LNCaP clone FGC (cell line): ENCODE results near the gene MAN1A1.
A peak's percentile ranks its signal among the peaks of the same experiment; 100 is the strongest.

Source experiments
- DNase-seq: peaks from one replicate; pipeline ENCODE4 v3.0.0-alpha.2; 2011; ENCODE audit warnings: low read depth
- H3K4me3 ChIP-seq: 2 replicates; pipeline ENCODE4 v1.5.1; 2011; ENCODE audit warnings: mild to moderate bottlenecking, low read depth, low read length, control low read depth
- TF ChIP-seq, protein P1 (sequence below): IDR thresholded peaks from 2 replicates; pipeline ENCODE4 v1.5.1; 2012; ENCODE audit warnings: mild to moderate bottlenecking; ENCODE audit not compliant: control insufficient read depth, insufficient read depth; ENCODE audit errors: extremely low read depth

The MAN1A1 gene

GRCh38 chr6:119215885-119216590, 133.5 kb downstream of the MAN1A1 start:
- TF ChIP-seq, protein P1, sequence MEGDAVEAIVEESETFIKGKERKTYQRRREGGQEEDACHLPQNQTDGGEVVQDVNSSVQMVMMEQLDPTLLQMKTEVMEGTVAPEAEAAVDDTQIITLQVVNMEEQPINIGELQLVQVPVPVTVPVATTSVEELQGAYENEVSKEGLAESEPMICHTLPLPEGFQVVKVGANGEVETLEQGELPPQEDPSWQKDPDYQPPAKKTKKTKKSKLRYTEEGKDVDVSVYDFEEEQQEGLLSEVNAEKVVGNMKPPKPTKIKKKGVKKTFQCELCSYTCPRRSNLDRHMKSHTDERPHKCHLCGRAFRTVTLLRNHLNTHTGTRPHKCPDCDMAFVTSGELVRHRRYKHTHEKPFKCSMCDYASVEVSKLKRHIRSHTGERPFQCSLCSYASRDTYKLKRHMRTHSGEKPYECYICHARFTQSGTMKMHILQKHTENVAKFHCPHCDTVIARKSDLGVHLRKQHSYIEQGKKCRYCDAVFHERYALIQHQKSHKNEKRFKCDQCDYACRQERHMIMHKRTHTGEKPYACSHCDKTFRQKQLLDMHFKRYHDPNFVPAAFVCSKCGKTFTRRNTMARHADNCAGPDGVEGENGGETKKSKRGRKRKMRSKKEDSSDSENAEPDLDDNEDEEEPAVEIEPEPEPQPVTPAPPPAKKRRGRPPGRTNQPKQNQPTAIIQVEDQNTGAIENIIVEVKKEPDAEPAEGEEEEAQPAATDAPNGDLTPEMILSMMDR = no peak
- no peak overlapping the region for H3K4me3 ChIP-seq
- no peak for DNase-seq

DNA sequence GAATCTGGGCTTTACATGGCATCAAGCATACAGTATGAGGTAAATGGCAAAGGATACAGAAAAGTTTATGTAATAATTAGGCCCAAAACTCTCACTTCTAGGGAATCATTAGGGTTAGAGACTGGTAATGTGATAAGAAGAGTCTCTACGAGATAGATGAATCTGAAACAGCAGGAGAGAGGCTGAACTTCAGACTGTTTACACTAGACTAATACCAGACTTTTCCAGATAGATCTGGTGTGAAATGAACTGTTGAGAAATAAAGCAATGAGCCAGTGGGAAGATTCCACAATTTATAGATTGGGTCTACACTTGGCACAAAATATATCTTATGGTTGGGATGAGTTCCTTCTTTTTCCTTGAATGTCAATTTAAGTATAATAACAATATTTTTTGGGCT, 134.3 kb downstream of the MAN1A1 start:
- no peak for DNase-seq
- H3K4me3 ChIP-seq = no peak overlapping the region
- TF ChIP-seq, protein P1 = no peak

GRCh38 chr6:119210596-119210995, 139.0 kb downstream of the MAN1A1 start:
- no peak for DNase-seq
- H3K4me3 ChIP-seq = no peak overlapping the region
- TF ChIP-seq, protein P1 = no peak

GRCh38 chr6:119209452-119210205, 139.9 kb downstream of the MAN1A1 start:
- peak; percentile 37 for DNase-seq
- no peak overlapping the region for H3K4me3 ChIP-seq
- TF ChIP-seq, protein P1 = no peak

GRCh38 chr6:119207971-119208725, 141.4 kb downstream of the MAN1A1 start:
- H3K4me3 ChIP-seq = no peak overlapping the region
- peak; percentile 64 for DNase-seq
- TF ChIP-seq, protein P1 = no peak

- no peak for DNase-seq
- TF ChIP-seq, protein P1 = no peak
- no peak overlapping the region for H3K4me3 ChIP-seq
These were observed 142.2 kb downstream of the MAN1A1 start for GRCh38 chr6:119207327-119207726.
